ENCODE results near the gene HMGCS2. TPM values are rescaled to one million over a fixed set of nuclear protein-coding genes. Genes with fewer than 3 reads are reported as not detected.

The HMGCS2 gene
- total and polyA plus RNA-seq, 10 donors, result 0.06 to 0.11 TPM; not detected in 8

DNA sequence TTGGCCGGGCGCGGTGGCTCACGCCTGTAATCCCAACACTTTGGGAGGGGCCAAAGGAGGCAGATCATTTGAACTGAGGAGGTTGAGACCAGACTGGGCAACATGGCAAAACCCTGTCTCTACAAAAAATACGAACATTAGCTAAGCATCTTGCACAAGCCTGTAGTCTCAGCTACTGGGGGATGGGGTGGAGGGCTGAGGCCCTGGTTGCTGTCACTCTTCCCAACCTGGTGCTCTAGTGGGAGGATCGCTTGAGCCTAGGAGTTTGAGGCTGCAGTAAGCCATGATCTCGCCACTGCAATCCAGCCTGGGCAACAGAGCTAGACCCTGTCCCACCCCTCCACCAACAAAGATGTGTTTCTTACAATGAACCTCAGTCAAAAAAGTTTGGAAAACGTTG lies 54.1 kb downstream of the HMGCS2 start:
- Histone ChIP-seq H3K4me1 (peaks cover 0 to 22% (median 16%) of the 10 kb centered on the region in 6 donors), H3K27me3 (replicated peaks in 1 of 7) (peaks cover 0 to 40% (median 12%) of the 10 kb centered on the region in 7 donors), H3K9me3 (no peaks in the 10 kb centered on the region), H3K36me3 (no peaks in the 10 kb centered on the region), H3K27ac (no peak overlapping the region), H3K4me3 (no peak overlapping the region)
- no peak for DNase-seq
- intact Hi-C loops (cut with DNase I; ENCODE audit: low total_unique reads), result no loop called here
- 80 to 96% (median 86%) methylated on average over 8 of the region's 8 CpGs for WGBS, 5 donors
- no peak for TF ChIP-seq POLR2AphosphoS5 (IDR thresholded peaks at IDR 0.05)
- no peak for TF ChIP-seq CTCF (IDR thresholded peaks at IDR 0.05 in 8 of 11, conservative IDR thresholded peaks at IDR 0.05 in 3 of 11)
- TF ChIP-seq POLR2A (IDR thresholded peaks at IDR 0.05), result no peak

GRCh38 chr1:119713749-119714456 lies 54.8 kb downstream of the HMGCS2 start:
- H3K27ac ChIP-seq, result no peak overlapping the region
- no peaks in the 10 kb centered on the region for H3K36me3 ChIP-seq
- intact Hi-C loops (cut with DNase I; ENCODE audit: low total_unique reads), result no loop called here
- H3K4me1 ChIP-seq, result peaks cover 0 to 22% (median 16%) of the 10 kb centered on the region in 6 donors
- no peak for TF ChIP-seq POLR2AphosphoS5 (IDR thresholded peaks at IDR 0.05)
- TF ChIP-seq POLR2A (IDR thresholded peaks at IDR 0.05), result no peak
- TF ChIP-seq CTCF (IDR thresholded peaks at IDR 0.05 in 8 of 11, conservative IDR thresholded peaks at IDR 0.05 in 3 of 11), result no peak
- H3K27me3 ChIP-seq (replicated peaks in 1 of 7), result peaks cover 0 to 40% (median 12%) of the 10 kb centered on the region in 7 donors
- H3K4me3 ChIP-seq, result peak overlapping the region in 1 of 8 donors; percentile 74
- 70 to 96% (median 84%) methylated on average over 6 of the region's 6 CpGs for WGBS, 5 donors
- H3K9me3 ChIP-seq, result no peaks in the 10 kb centered on the region
- DNase-seq, result no peak

DNA sequence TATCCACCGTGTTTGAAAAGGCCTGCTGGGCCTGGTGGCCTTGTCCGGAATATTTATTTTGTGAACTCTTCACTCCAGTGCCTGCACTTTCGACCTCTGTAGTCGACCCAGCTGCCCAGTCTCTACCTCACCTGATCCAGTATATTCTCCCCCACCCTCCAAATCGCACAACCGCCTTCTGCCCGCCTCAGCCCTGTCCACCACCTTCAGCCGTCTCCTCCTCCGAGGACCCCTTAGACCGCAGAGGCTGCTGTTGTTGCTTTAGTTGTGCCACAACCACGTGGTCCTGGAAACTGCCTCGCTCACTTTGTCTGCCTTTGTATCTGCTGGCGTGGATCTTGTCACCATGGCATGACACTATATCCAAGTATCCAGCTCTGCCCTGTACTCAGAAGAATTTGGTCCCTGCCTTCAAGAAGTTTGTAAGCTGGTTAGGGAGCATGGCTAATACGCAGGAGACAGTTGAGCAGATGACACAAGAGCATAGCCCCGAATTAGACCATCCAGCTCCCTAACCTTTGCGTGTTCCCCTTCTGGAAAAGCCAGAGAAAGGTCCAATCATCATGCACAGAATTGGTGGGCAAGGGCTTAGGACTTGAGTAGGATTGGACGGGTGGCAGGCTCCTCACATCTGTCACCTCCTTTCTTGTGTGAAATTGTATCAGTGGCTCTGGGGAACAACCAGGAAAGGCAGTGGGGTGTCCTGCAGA lies 55.5 kb downstream of the HMGCS2 start:
- Histone ChIP-seq H3K4me1 (peaks cover 0 to 22% (median 16%) of the 10 kb centered on the region in 6 donors), H3K36me3 (no peaks in the 10 kb centered on the region), H3K9me3 (no peaks in the 10 kb centered on the region), H3K27me3 (replicated peaks in 1 of 7) (peaks cover 0 to 40% (median 12%) of the 10 kb centered on the region in 7 donors), H3K4me3 (peak overlapping the region in 3 of 8 donors; percentile 45 to 74 (median 47)), H3K27ac (no peak overlapping the region)
- WGBS, 5 donors, result 69 to 73% (median 71%) methylated on average over 17 of the region's 17 CpGs
- intact Hi-C loops (cut with DNase I; ENCODE audit: low total_unique reads), result no loop called here
- DNase-seq, result no peak
- TF ChIP-seq POLR2AphosphoS5 (IDR thresholded peaks at IDR 0.05) (no peak), POLR2A (IDR thresholded peaks at IDR 0.05) (no peak), CTCF (IDR thresholded peaks at IDR 0.05 in 8 of 11, conservative IDR thresholded peaks at IDR 0.05 in 3 of 11) (no peak)

Data from spleen (tissue), 11 donors.